Right lobe of liver (tissue), 6 donors: ENCODE results near the gene COQ9. TPM values are rescaled to one million over a fixed set of nuclear protein-coding genes. Genes with fewer than 3 reads are reported as not detected.

ENCODE experiments used
- ATAC-seq, 4 donors: fragments of 200-7000 bp; cut with Tn5 transposase; one replicate each; pipeline ENCODE4 v1.9.1; 2020; ENCODE audit warnings: mild to moderate bottlenecking in 4 of 4, moderate library complexity in 4 of 4
- DNase-seq, 3 donors: peaks; one replicate each; pipeline ENCODE4 v3.0.0-alpha.2; 2020
- H3K27ac ChIP-seq, 3 donors: fragments of 200-600 bp; one replicate each; pipeline ENCODE4 v1.8.0; 2022
- H3K27me3 ChIP-seq, 2 donors: fragments of 200-600 bp; one replicate each; pipeline ENCODE4 v1.8.0; 2022
- H3K36me3 ChIP-seq, 4 donors: fragments of 200-600 bp; sonication (generic) in 1 of 4; one replicate each; pipeline versions ENCODE4 v1.5.1 to v1.8.0; 2017 to 2022; ENCODE audit warnings: control low read depth in 1 of 4
- H3K4me1 ChIP-seq, 4 donors: fragments of 200-600 bp; sonication (generic) in 1 of 4; one replicate each; pipeline versions ENCODE4 v1.5.1 to v1.8.0; 2017 to 2022; ENCODE audit warnings: control low read depth in 1 of 4
- H3K4me3 ChIP-seq, 3 donors: fragments of 200-600 bp; one replicate each; pipeline ENCODE4 v1.8.0; 2022
- H3K9me3 ChIP-seq, 4 donors: fragments of 200-600 bp; sonication (generic) in 1 of 4; one replicate each; pipeline versions ENCODE4 v1.5.1 to v1.8.0; 2017 to 2022; ENCODE audit warnings: control low read depth in 1 of 4
- POLR2A ChIP-seq: fragments of 450-650 bp; IDR thresholded peaks from one replicate; pipeline ENCODE4 v1.6.1; 2017; ENCODE audit warnings: antibody characterized with exemption, mild to moderate bottlenecking
- WGBS: methylation state at CpG from one replicate; pipeline ENCODE4 v1.1.6; 2018; ENCODE audit warnings: low coverage, low lambda C conversion rate; ENCODE audit not compliant: insufficient coverage; ENCODE audit errors: missing lambda C conversion rate; 5-methylcytosine and 5-hydroxymethylcytosine counted together
- intact Hi-C, 2 donors: fragments of 100-400 bp; cut with DNase I; formaldehyde crosslinking; loops; one replicate each; pipeline versions ENCODE4 v1.11.2 to v1.14.1; 2022
- total RNA-seq, 6 experiments: library from RNA; depleted of rRNA in 2 of 6; stranded (reverse); fragments of >200 nt in 2 of 6; fragmentation: NEBNext Ultra II Directional in 3 of 6; extraction: Animal tissue kit (Norgen Biotek cat#: 25700) in 3 of 6; gene quantifications; one replicate each; pipeline versions ENCODE4 v1.1.0 to v1.2.4, GENCODE V29; 2016 to 2023
- TF ChIP-seq, protein P1 (sequence below), 4 donors: fragments of 200-600 bp in 3 of 4; fragments of 450-650 bp in 1 of 4; IDR thresholded peaks; one replicate each; pipeline versions ENCODE4 v1.5.1 to v1.8.0; 2016 to 2022; ENCODE audit warnings: antibody characterized with exemption in 4 of 4, mild to moderate bottlenecking in 2 of 4
- donor health status: DM: no; HTN: yes; CAD: no.
- donor health status: DM: no; HTN: no; CAD: no.
- donor health status: DM: no; HTN: no; CAD: no.
- donor health status: DM: no; HTN: yes; CAD: no.
- donor health status: DM: no; HTN: yes; CAD: no.

Gene COQ9
- total RNA-seq, 6 experiments from 2014 or later: 43.2 to 81.4 (median 55.3) TPM

DNA sequence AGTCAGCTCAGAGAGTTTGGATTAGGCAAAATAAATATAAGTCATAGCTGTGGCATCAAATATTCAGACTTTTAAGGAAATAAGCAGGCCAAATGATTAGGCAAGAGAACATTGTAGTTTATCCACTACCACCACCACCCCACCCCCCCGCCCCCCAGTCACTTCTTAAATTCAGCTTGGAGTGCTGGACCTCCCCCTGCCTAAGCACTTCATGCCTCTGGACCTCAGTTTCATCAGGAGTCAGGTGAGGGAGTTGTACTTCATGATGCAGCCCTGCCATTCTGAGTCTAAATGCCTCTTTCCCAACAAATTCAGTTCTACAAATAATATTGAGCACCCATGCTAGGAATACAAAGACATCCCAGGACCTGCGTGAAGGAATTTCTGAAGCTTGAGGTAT, 17.2 kb downstream of the COQ9 start:
- 74% methylated on average over 2 of the region's 2 CpGs for WGBS
- Histone ChIP-seq H3K4me1 (peaks cover 0 to 15% (median 6%) of the 10 kb centered on the region in 4 donors), H3K36me3 (peaks cover 0 to 60% (median 19%) of the 10 kb centered on the region in 4 donors), H3K4me3 (no peak overlapping the region), H3K9me3 (no peaks in the 10 kb centered on the region), H3K27ac (no peak overlapping the region), H3K27me3 (no peaks in the 10 kb centered on the region)
- intact Hi-C loops: loop anchor here in 1 of 2 donors (10.0 kb wide), 1 partner anchor 50 kb away; no protein-coding TSS in a partner anchor
- no peak for ATAC-seq
- DNase-seq: no peak
- TF ChIP-seq, protein P1, sequence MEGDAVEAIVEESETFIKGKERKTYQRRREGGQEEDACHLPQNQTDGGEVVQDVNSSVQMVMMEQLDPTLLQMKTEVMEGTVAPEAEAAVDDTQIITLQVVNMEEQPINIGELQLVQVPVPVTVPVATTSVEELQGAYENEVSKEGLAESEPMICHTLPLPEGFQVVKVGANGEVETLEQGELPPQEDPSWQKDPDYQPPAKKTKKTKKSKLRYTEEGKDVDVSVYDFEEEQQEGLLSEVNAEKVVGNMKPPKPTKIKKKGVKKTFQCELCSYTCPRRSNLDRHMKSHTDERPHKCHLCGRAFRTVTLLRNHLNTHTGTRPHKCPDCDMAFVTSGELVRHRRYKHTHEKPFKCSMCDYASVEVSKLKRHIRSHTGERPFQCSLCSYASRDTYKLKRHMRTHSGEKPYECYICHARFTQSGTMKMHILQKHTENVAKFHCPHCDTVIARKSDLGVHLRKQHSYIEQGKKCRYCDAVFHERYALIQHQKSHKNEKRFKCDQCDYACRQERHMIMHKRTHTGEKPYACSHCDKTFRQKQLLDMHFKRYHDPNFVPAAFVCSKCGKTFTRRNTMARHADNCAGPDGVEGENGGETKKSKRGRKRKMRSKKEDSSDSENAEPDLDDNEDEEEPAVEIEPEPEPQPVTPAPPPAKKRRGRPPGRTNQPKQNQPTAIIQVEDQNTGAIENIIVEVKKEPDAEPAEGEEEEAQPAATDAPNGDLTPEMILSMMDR (IDR thresholded peaks at IDR 0.05): no peak
- TF ChIP-seq POLR2A: no peak

DNA sequence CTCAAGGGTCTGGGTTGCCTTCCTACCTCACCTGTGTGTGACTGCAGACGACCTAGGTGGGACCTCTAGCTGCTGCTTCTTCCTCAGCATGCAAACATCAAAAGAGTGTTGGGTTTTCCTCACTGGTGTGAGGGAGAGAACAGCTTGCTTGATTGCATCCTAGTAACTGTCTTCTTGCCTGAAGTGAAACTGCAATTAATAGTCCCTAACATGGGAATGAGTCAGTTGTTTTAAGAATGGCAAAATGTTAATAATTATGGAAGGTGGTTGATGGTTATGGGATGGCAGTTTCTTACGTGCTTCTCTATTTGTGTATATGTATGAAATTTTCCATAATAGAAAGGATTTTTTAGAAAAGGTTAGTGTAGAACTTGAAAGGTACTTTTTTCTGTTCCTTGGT, 21.1 kb downstream of the COQ9 start:
- ATAC-seq (no peak), DNase-seq (no peak)
- Histone ChIP-seq H3K4me1 (peaks cover 0 to 48% (median 26%) of the 10 kb centered on the region in 4 donors), H3K27me3 (no peaks in the 10 kb centered on the region), H3K36me3 (peaks cover 0 to 62% (median 32%) of the 10 kb centered on the region in 4 donors), H3K4me3 (no peak overlapping the region), H3K9me3 (no peaks in the 10 kb centered on the region), H3K27ac (no peak overlapping the region)
- WGBS: 71% methylated on average over 1 of the region's 2 CpGs
- TF ChIP-seq, protein P1 (IDR thresholded peaks at IDR 0.05): no peak
- no peak for TF ChIP-seq POLR2A
- intact Hi-C loops: loop anchor here in 1 of 2 donors (10.0 kb wide), 1 partner anchor 46 kb away; no protein-coding TSS in a partner anchor

DNA sequence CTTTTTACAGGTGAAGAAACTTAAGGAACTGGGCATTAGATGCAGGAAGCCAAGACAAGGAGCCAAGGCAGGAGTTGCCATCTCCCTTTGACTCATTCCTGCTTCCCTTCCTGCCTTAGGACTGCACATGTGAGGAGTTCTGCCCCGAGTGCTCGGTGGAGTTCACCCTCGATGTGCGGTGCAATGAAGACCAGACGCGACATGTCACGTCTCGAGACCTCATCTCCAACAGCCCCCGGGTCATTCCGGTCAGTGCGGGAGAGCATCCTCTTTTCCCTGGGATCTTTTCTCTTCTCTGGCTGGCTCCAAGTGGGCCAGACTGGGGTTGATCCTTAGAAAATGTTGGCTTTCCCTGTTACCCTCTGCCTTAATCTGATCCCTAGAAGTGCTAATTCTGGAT, 21.8 kb downstream of the COQ9 start:
- no peak overlapping the region for H3K4me3 ChIP-seq
- H3K9me3 ChIP-seq: no peaks in the 10 kb centered on the region
- H3K27me3 ChIP-seq: no peaks in the 10 kb centered on the region
- no peak overlapping the region for H3K27ac ChIP-seq
- H3K36me3 ChIP-seq: peaks cover 0 to 66% (median 34%) of the 10 kb centered on the region in 4 donors
- TF ChIP-seq, protein P1 (IDR thresholded peaks at IDR 0.05): no peak
- TF ChIP-seq POLR2A: no peak
- ATAC-seq (no peak), DNase-seq (no peak)
- WGBS: 73% methylated on average over 5 of the region's 11 CpGs
- intact Hi-C loops: loop anchor here in 1 of 2 donors (10.0 kb wide), 1 partner anchor 46 kb away; no protein-coding TSS in a partner anchor
- H3K4me1 ChIP-seq: peaks cover 0 to 42% (median 23%) of the 10 kb centered on the region in 4 donors

DNA sequence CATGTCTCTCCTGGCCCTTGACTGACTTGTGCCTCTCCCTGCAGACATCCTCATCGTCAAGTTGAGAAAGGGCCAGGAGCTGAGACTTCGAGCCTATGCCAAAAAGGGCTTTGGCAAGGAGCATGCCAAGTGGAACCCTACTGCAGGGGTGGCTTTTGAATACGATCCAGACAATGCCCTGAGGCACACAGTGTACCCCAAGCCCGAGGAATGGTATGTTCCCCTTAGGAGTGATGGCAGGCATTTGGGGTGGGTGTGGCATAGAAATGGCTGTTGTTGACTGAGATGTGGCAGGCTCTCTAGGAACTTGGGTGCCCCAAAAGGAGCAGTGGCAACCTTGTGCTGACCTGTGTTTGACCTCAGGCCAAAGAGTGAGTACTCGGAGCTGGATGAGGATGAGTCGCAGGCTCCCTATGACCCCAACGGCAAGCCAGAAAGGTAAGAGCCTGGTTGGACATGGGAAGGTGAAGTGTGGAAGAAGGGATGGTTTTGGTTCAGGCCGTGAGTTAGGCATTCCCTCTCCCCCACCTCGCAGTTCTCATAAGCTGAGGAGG, 22.7 kb downstream of the COQ9 start:
- TF ChIP-seq POLR2A: no peak
- TF ChIP-seq, protein P1 (IDR thresholded peaks at IDR 0.05): no peak
- no peaks in the 10 kb centered on the region for H3K9me3 ChIP-seq
- peaks cover 0 to 38% (median 21%) of the 10 kb centered on the region in 4 donors for H3K4me1 ChIP-seq
- ATAC-seq: no peak
- 96% methylated on average over 7 of the region's 9 CpGs for WGBS
- DNase-seq: no peak
- no peaks in the 10 kb centered on the region for H3K27me3 ChIP-seq
- no peak overlapping the region for H3K4me3 ChIP-seq
- H3K27ac ChIP-seq: peak overlapping the region in 2 of 3 donors; percentile 48 to 84
- intact Hi-C loops: loop anchor here in 1 of 2 donors (10.0 kb wide), 1 partner anchor 45 kb away; no protein-coding TSS in a partner anchor
- peaks cover 0 to 69% (median 38%) of the 10 kb centered on the region in 4 donors for H3K36me3 ChIP-seq
